ENCODE results near the gene BLMH. TPM values are rescaled to one million over a fixed set of nuclear protein-coding genes. Genes with fewer than 3 reads are reported as not detected.

The BLMH gene
- total RNA-seq, 1 donor from 2014 or later: 26.0 TPM

GRCh38 chr17:30228011-30228410, 63.7 kb downstream of the BLMH start:
- intact Hi-C loops (cut with DNase I): no loop called here
- H3K36me3 ChIP-seq: no peaks in the 10 kb centered on the region
- no peaks in the 10 kb centered on the region for H3K4me1 ChIP-seq
- TF ChIP-seq, protein P1, sequence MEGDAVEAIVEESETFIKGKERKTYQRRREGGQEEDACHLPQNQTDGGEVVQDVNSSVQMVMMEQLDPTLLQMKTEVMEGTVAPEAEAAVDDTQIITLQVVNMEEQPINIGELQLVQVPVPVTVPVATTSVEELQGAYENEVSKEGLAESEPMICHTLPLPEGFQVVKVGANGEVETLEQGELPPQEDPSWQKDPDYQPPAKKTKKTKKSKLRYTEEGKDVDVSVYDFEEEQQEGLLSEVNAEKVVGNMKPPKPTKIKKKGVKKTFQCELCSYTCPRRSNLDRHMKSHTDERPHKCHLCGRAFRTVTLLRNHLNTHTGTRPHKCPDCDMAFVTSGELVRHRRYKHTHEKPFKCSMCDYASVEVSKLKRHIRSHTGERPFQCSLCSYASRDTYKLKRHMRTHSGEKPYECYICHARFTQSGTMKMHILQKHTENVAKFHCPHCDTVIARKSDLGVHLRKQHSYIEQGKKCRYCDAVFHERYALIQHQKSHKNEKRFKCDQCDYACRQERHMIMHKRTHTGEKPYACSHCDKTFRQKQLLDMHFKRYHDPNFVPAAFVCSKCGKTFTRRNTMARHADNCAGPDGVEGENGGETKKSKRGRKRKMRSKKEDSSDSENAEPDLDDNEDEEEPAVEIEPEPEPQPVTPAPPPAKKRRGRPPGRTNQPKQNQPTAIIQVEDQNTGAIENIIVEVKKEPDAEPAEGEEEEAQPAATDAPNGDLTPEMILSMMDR (IDR thresholded peaks at IDR 0.05): no peak
- ATAC-seq (no peak), DNase-seq (no peak)
- no peak overlapping the region for H3K27ac ChIP-seq
- no peaks in the 10 kb centered on the region for H3K27me3 ChIP-seq
- H3K4me3 ChIP-seq: no peak overlapping the region
- H3K9me3 ChIP-seq: no peaks in the 10 kb centered on the region

- ATAC-seq: no peak
- H3K27me3 ChIP-seq: no peaks in the 10 kb centered on the region
- no peak overlapping the region for H3K4me3 ChIP-seq
- no peaks in the 10 kb centered on the region for H3K9me3 ChIP-seq
- no peak overlapping the region for H3K27ac ChIP-seq
- no peaks in the 10 kb centered on the region for H3K4me1 ChIP-seq
- TF ChIP-seq, protein P1 (IDR thresholded peaks at IDR 0.05): no peak
- H3K36me3 ChIP-seq: no peaks in the 10 kb centered on the region
- no peak for DNase-seq
- intact Hi-C loops (cut with DNase I): no loop called here
Measured at GRCh38 chr17:30226878-30227277, 64.9 kb downstream of the BLMH start.

GRCh38 chr17:30225919-30226553, 65.7 kb downstream of the BLMH start:
- no peaks in the 10 kb centered on the region for H3K9me3 ChIP-seq

DNA sequence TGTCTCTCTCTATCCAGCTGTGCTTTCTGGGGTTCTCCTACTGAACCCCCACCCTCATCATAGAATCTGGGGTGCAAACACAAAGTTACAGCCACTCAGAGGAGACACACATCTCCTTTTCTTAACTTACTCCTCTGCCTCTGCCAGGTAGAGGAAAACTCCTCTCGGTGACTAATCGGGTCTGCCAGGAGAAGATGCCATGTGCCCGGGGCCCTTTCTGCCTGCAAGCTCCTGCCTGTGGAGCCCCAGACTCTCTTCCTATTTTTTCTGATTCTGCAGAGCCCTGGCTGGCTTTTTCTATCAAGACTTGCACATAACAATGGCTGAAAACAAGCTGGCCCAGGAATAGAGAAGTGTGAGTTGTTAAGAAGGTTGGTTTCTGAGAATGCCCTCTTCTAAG, 66.6 kb downstream of the BLMH start:
- intact Hi-C loops (cut with DNase I): no loop called here
- Histone ChIP-seq H3K4me3 (no peak overlapping the region), H3K9me3 (no peaks in the 10 kb centered on the region), H3K27ac (no peak overlapping the region), H3K27me3 (no peaks in the 10 kb centered on the region), H3K36me3 (no peaks in the 10 kb centered on the region), H3K4me1 (no peaks in the 10 kb centered on the region)
- DNase-seq (no peak), ATAC-seq (no peak)
- TF ChIP-seq, protein P1 (IDR thresholded peaks at IDR 0.05): no peak

More at GRCh38 chr17:30225919-30226553, 65.7 kb downstream of the BLMH start:
- intact Hi-C loops (cut with DNase I): no loop called here
- Histone ChIP-seq H3K36me3 (no peaks in the 10 kb centered on the region), H3K27ac (no peak overlapping the region), H3K4me1 (no peaks in the 10 kb centered on the region), H3K27me3 (no peaks in the 10 kb centered on the region), H3K4me3 (no peak overlapping the region)
- ATAC-seq (no peak), DNase-seq (no peak)
- TF ChIP-seq, protein P1 (IDR thresholded peaks at IDR 0.05): no peak

GRCh38 chr17:30224419-30224960, 67.3 kb downstream of the BLMH start:
- Histone ChIP-seq H3K27ac (no peak overlapping the region), H3K36me3 (no peaks in the 10 kb centered on the region), H3K4me3 (no peak overlapping the region), H3K27me3 (no peaks in the 10 kb centered on the region), H3K4me1 (no peaks in the 10 kb centered on the region), H3K9me3 (no peaks in the 10 kb centered on the region)
- no peak for DNase-seq
- TF ChIP-seq, protein P1 (IDR thresholded peaks at IDR 0.05): no peak
- intact Hi-C loops (cut with DNase I): no loop called here
- no peak for ATAC-seq
